Measurements from ENCODE around the gene DNAJC16. TPM values are rescaled to one million over a fixed set of nuclear protein-coding genes. Genes with fewer than 3 reads are reported as not detected.
"Not testable (repeated sequence)": the region's sequence is repeated elsewhere in the genome, so short reads cannot be mapped to it uniquely, and the experiment has no call there.

The DNAJC16 gene
- 7.9 and 9.5 TPM in 2 replicates for total RNA-seq (2014; rRNA removed; shearing (Covaris generic))

DNA sequence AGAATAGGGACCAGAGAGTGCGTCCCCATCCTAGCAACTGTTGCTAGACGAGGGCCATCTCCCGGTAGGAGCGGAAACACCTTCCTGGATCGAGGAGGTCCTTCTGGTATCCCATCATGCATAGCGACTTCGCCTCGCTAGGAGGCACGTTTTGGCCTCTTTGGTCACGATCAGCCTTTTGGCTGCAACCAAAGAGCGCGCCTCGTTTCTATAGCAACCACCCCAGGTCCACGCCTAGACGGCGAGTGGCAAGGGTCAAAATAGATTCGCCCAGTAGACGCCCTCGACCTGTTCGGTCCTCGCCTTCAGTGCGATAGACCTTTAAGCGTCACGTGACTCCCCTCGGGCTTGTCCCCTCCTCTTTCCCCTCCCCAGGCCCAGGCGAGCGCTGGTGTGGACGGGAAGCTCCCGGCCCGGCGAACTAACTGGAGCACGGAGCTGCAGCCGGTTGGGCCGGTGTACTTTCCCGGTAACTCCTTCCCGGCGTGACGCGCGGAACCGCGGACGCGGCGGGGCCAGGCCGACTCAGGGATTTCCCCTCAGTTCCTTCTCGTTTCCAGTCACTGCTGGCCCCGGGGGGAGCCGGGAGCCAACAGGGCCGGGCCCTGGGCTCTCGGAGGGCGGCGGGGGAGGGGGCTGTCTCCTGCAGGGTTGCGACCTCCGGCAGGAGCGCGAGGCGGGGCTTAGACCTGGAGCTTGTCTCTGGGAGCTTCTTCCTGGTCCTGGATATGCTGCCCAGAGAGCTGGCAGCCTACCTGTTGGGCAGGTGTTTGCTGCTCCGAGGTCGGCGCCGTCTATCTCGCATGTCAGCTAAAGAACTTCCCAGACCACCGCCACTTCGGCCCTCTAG, at the start of gene DNAJC16:
Gene DNAJC16 (plus strand): TSS at position 359 of the 850 bp plus-strand sequence. CDS start 2,258 bp downstream, outside the sequence.
- DNase-seq (ENCODE audit: low read depth) = peak; percentile 100

DNA sequence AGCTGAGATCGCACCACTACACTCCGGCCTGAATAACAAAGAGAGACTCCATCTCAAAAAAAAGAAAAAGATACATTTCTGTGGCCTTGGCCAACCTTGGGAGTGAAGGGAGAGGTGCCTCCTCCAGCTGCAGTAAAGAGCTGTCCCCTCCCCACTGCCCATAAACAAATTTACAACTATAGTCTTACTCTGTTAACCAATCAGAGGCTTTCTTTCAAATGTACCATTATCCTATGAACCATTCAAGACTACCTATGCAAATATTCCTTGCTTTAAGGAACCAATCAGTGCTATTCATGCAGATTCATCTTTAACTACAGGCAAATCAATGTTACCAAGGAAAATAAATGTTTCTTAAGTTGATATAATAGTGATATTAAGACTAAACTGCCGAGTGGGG, 49.7 kb upstream of the DNAJC16 start:
- no peak for DNase-seq (ENCODE audit: low read depth)

DNA sequence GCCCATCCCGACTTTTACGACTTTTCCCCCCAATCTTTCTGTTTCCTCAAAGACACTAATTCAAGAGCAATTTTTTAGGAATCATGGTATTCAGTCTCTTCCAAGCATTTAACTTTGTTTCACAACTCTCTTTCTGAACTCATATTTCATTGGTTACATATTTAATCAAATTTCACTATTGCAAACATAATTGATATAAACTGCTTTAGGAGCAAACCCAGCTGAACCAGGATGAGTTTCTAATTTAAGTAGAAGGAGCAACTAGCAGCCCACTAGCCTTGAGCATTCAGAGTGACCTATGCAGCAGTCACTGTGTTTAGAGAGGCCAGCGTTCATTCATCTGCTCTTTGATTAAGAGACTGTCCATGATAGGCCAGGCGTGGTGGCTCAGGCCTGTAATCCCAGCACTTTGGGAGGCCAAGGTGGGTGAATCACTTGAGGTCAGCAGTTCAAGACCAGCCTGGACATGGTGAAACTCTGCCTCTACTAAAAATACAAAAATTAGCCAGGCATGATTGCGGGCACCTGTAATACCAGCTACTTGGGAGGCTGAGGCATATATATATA, 48.9 kb upstream of the DNAJC16 start:
- DNase-seq (ENCODE audit: low read depth) = no peak

DNA sequence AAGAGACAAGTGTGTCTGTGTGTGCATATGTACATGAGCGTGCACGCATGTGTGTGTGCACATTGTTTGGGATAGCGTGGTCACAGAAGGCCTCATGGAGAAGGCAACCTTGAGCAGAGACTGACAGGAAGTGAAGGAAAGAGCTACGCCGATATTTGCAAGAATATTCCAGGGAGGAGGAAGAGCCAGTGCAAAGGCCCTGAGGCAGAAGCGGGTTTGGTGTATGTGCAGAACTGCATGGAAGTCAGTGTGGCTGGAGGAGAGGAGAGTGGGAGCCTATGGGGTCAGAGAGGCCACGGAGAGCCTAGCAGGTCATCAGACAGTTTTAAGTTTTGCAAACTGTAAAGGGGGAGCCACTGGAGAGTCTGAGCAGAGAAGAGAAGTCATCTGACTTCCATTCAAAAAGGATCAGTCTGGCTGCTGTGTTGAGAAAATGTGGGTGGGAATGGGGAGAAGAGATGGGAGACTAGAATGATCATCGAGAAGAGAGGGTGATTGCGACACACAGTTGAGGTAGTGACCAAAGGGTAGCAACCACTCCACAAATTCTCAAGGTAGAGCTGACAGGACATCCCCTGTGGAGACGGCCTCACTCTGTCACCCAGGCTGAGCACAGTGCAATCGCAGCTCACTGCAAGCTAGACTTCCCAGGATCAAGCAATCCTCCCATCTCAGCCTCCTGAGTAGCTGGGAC, 46.8 kb upstream of the DNAJC16 start:
- DNase-seq (ENCODE audit: low read depth) = no peak

DNA sequence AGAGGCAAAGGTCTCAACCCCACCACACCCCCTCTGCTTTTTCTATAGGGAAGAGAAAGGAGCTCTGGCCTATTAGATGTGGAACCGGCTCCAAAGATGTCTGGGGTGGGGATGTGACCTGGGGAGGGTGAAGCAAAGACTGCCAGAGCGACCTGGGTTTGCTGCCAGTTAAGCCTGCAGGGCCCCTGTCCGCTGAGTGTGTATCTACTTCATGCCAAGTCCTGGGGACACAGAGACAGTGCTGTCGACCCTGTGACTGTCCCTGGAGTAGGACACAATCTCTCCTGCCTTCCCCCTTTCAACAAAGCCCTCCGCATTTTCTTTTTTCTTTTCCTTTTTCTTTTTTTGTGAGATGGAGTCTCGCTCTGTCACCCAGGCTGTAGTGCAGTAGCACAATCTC, 44.2 kb upstream of the DNAJC16 start:
- not testable (repeated sequence) for DNase-seq (ENCODE audit: low read depth)

DNA sequence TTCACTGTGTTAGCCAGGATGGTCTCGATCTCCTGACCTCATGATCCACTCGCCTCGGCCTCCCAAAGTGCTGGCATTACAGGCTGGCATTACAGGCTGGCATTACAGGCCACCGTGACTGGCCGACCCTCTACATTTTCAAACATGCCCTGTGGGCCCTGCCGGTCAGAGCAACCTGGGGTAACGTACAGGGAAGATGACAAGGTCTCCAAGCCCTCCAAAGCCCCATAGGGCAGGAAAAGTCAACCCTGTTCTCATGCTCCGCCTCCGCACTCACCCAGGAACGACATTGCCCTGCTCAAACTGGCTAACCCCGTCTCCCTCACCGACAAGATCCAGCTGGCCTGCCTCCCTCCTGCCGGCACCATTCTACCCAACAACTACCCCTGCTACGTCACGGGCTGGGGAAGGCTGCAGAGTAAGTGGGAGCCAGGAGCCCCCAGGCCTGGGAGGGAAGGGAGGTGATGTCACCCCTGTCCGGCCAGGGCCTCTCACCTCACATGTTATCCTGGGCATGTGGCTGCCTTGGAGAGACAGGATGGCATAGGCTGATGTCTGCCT, 43.6 kb upstream of the DNAJC16 start:
- not testable (repeated sequence) for DNase-seq (ENCODE audit: low read depth)

DNA sequence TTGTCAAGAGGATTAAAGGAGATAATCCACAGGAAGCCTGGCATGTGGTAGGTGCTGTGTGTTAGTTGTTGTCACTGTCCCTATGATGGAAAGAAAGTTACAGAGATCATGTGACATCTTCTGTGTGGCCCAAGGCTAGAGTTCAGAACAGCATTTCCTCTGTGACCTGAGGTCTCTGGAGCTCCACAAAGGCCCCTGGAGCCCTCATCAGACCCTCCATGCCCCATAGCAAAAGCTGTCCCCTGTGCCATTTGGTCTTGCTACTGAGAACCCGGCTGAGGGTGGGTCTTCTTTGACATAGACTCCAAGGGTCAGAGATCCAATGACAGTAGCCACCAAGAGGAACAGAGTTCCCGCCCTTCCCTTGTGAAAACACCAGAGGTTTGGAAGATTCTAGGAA, 42.7 kb upstream of the DNAJC16 start:
- no peak for DNase-seq (ENCODE audit: low read depth)

DNA sequence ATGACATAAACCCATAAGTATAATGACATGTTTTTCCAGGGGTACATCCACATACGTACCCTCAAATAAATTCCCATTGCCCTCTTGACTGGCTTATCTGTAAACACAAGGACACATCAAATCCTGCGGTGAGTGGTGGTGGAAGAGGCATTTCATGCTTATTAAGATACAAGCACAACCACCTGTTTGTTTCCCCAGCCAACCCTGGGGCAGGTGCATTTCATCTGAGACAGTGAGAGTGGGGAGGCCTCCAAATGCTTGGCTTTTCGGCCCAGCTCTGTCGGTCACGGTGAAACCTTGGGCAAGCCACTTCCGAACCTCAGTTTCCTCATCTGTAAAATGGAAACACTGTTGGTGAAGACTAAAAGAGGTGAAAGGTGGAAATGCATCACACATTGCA, 42.2 kb upstream of the DNAJC16 start:
- not testable (repeated sequence) for DNase-seq (ENCODE audit: low read depth)

DNA sequence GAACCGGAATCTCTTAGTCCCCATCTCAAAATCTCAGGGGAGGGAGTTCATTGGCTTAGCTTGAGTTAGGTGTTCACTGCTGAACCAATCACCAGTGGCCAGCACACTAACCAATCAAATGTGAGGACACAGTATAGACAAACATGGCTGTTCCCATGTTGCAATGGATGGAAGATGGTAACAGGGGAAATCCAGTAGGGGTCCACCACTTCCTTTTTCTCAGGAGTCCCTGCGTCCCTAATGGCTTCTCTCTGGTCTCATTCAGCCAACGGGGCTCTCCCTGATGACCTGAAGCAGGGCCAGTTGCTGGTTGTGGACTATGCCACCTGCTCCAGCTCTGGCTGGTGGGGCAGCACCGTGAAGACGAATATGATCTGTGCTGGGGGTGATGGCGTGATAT, 41.0 kb upstream of the DNAJC16 start:
- DNase-seq (ENCODE audit: low read depth) = no peak

DNA sequence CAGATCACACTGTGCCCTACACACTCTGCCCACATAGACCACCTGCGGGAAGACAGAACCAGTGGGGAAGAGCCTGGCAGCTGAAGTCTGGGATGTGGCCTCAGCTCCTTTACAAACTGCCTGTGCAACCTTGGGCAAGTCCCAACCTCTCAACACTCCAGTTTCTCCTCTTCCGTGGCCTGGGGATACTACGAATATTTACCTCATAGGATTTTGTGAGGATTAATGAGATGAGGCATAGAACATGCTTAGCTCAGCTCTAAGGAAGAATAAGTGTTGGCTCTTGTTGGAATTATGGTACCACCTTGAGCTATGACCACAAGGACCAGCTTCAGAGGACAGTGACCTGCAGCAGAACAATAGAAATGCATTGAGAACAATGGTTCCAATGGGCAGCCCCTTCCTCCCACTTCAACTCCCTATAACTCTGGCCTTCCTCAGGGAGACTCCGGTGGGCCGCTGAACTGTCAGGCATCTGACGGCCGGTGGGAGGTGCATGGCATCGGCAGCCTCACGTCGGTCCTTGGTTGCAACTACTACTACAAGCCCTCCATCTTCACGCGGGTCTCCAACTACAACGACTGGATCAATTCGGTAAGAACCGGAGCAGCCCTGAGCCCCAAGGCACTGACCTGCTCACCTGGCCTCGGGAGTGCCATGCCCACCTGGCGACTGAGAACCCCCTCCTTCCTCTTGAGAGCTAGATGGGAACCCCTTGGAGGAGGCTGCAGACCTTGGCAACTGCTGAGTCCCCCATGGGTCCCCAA, 39.6 kb upstream of the DNAJC16 start:
- not testable (repeated sequence) for DNase-seq (ENCODE audit: low read depth)

DNA sequence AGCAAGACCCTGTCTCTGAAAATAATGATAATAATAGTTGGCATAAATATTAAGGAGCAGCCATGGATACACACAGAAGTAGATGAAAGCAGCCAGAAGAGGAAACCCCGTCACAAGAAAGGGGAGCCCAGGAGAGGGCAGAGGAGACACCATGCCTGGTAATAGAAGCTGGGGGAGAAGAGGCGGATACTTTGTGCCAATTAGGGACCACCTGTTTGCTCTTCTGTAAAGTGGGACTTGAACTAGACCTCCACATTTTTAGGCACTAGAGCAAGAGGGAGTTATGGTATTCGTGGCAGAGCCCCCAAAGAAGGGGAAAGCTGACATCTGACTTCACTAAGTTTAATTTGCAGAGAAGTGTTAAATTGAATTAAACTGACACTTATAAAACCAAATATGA, 38.3 kb upstream of the DNAJC16 start:
- no peak for DNase-seq (ENCODE audit: low read depth)

DNA sequence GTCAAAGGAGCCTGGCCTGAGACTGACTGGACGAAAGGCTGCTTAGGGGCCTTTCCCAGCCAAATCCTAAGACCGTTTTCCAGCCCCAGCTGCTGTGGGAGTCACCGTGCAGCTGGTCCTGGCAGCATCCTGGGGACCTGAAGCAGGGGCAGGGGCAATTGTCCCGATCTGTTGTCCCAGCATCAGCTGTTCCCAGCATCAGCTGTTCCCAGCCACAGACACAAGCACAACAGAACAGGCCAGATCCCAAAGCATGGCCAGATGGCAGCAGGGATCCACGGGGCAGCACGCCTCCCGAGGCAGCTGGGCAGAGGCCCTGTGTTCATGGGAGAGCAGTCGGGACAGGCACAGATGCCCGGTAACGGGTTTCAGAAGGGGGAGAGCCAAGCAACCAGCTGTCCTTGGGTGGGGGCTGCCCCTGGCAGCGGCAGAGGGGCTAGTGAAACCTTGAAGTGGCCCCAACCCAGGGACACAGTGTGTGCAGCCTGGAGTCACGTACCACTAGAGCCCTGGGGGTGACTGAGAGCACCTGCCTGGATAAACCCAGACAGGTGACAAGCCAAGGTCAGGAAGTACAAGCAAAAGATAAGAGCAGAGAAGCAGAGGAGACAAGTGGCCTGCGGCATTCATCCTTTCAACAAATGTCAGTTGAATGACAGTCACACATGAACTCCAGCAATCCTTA, 37.5 kb upstream of the DNAJC16 start:
- DNase-seq (ENCODE audit: low read depth) = no peak

DNA sequence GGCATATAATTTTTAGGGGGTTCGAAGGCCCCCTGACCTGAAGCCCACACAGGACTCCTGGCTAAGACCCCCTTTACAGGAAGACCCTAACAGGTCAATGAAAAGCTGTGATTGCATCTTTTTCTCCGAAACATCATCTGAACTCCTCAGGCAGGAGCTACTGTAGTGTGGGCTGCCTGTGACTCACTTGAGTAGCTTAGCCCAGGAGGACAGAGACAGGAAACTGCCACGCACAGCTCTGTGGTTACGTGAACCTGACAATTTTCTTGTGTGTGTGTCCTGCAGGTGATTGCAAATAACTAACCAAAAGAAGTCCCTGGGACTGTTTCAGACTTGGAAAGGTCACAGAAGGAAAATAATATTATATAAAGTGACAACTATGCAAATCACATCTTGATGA, 35.6 kb upstream of the DNAJC16 start:
- not testable (repeated sequence) for DNase-seq (ENCODE audit: low read depth)

DNA sequence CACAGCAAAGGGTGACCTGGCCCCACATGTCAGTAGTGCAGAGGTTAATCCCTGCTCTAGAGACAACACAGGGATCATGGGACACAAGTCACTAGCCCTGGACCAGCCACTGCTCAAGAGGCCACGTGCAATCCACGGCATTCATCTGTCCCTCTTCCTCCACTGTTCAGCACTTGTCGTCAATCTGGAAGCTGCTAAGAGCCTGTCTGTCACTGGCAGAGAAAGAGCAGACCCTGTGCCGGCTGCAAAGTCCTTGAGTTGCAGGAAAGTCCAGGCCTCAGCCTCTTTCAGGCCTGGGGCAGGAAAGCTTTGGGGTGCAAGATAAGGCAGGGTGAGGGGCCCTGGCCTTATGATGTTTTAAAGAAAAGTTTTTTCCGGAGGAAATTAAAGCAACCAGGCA, 34.1 kb upstream of the DNAJC16 start:
- no peak for DNase-seq (ENCODE audit: low read depth)

DNA sequence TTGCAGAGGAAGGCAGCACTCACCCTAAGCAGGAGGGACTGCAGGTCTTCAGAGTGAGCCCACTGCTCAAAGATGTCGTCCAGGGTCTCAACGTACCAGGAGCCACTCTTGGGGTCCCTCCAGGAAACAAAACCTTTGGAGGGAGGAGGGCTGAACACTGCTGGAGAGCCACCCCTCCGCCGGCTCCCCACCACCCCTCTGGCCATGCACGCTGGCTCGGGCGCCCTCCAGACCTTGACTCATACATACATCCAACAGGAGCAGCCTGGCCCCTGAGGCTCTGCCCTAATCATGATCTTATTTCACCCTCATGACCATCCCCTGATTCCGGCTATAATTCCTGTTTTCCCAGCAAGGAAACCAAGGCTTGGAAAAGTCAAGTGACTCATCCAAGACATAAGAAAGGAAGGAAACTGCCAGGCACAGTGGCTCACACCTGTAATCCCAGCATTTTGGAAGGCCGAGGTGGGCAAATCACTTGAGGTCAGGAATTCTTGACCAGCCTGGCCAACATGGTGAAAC, 32.7 kb upstream of the DNAJC16 start:
- no peak for DNase-seq (ENCODE audit: low read depth)

DNA sequence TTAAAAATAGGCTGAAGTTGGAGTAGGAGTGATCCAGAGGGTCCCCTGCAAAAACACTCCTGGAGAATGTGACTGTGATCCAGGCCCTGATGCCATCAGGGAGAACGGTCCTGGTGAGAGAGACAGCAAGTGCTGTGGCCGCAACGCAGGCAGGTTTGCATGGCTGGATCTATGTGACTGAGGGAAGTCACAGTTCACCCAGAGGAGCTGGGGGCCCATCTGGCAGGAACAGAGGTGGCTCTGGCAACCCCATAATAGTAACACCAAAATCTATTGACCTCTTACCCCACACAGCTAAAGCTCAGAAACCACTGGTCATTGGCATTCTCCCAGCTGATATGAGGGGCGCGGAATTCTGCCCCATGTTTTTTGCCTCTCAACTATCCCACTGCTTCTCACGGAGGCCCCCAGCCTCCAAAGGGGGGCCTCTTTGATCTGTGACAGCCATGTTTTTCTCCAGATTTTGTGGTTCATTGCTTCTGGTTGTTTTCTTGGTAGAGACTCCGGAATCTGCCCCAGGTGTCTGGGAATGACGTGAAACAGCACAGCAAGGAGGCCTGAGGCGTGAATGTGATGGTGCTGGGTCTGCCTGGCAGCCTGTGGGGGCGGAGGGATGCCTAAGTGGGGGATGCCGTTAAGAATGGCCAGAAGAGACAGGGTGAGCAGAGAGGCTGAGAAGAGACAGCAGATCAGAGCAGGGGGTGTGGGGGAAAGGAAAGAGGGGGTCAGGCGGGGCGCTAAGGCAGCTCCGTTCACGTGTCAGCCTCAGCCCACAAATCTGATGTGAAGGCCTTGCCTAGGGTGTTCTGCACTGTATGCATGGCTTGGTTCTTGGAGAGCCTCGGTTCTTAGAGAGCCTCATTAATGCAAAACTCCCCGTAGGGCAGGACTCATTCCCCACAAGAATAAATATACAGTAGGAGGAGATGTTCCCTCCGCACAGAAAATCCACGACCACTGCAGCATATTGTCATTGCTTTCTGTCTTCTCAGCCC, 26.2 kb upstream of the DNAJC16 start:
- no peak for DNase-seq (ENCODE audit: low read depth)

DNA sequence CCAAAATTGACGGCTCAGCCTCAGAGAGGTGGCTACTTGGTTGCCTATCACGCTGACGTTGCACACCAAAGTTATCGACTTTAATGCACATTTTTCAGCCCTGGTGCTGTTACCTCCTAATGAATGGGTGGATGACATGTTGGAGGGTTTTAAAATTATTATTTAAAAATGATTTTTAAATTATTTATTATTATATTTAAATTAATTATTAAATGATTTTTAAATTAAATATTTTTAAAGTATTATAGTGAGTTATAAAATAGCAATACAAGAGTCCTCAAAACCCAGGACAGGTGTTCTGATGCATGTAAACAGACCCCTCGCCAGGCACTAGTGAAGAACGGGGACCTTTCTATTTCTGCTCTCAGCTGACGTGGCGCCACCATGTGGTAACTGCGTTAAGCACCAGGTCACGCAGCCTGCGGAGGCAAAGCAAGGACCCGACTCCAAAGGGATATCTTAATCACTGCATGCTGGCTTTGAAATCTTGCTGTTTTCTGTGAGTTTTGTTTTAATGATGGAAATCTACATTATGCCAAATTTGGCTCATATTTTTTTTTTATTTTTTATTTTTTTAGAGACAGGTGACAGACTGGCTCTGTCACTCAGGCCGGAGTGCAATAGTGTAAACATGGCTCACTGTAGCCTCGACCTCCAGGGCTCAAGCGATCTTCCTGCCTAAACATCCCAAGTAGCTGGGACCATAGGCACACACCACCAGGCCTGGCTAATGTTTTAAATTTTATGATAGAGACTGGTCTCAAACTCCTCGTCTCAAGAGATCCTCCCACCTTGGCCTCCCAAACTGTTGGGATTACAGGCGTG, 25.2 kb upstream of the DNAJC16 start:
- peak; percentile 43 for DNase-seq (ENCODE audit: low read depth)

DNA sequence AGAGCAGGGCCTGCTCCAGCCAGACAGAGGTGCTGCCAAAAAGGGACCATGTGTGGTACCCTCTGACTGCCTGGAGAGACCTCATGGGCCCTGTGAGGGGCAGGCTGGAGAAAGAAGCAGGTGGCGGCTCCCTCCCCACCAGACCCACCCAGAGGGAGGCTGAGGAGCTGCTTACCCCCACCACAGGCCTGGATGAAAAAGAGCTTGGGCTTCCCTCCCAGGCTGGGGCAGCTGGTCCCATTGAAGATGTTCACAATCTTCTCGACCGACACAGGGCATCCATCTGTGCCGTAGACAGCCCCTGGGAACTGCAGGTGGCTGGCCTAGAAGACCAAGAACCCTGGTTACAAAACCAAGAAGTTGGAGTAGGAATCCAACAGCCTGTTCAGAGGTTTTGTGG, 22.2 kb upstream of the DNAJC16 start:
- no peak for DNase-seq (ENCODE audit: low read depth)

DNA sequence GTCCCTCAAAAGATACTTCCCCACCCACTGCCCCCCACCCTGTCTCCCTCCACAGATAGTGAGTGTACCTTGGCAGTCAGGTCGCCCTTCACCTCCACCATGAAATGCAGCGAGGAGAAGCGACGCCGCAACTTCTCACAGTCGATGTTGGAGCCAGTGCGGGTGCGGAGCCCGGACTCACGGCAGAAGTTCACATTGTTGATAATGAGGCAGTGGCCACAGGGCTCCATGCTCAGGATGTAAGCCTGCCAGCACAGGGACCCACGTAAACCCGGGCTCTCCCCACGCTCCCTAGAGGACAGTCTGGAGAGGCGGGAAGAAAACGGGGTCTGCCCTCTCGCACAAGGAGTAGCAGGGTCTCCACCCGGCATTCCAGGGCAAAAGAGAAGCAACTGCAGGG, 19.8 kb upstream of the DNAJC16 start:
- no peak for DNase-seq (ENCODE audit: low read depth)
